GM23338 (cell line): ENCODE measurements around the gene CLDN22.

Experiments
- ETS1 ChIP-seq: IDR thresholded peaks from 2 replicates; pipeline ENCODE4 v1.6.1; 2016; ENCODE audit warnings: antibody characterized with exemption
- EZH2 ChIP-seq: fragments of 200-600 bp; sonication (generic); IDR thresholded peaks from one replicate; pipeline ENCODE4 v1.8.0; 2017; ENCODE audit warnings: antibody characterized with exemption, mild to moderate bottlenecking, low read depth; ENCODE audit not compliant: unreplicated experiment
- EZH2phosphoT487 ChIP-seq: fragments of 200-600 bp; sonication (generic); IDR thresholded peaks from one replicate; pipeline ENCODE4 v1.8.1; 2018; ENCODE audit warnings: antibody characterized with exemption; ENCODE audit not compliant: unreplicated experiment
- JUNB ChIP-seq: IDR thresholded peaks from one replicate; pipeline ENCODE4 v1.6.1; 2016; ENCODE audit warnings: antibody characterized with exemption; ENCODE audit not compliant: unreplicated experiment
- NANOG ChIP-seq: IDR thresholded peaks from 2 replicates; pipeline ENCODE4 v1.6.1; 2016; ENCODE audit warnings: antibody characterized with exemption, borderline replicate concordance
- POLR2AphosphoS5 ChIP-seq: IDR thresholded peaks from 2 replicates; pipeline ENCODE4 v1.6.1; 2016; ENCODE audit warnings: antibody characterized with exemption, low read depth
- TF ChIP-seq, protein P1 (sequence below), 2 experiments: fragments of 200-600 bp in 1 of 2; sonication (generic) in 1 of 2; conservative IDR thresholded peaks; 2 replicates each; pipeline versions ENCODE4 v1.5.1 to v1.6.1; 2016 to 2017; ENCODE audit warnings: antibody characterized with exemption in 2 of 2, low read depth in 2 of 2, mild to moderate bottlenecking in 2 of 2, moderate library complexity in 1 of 2
- TF ChIP-seq, protein P2 (sequence below): IDR thresholded peaks from one replicate; pipeline ENCODE4 v1.6.1; 2018; ENCODE audit warnings: antibody characterized with exemption; ENCODE audit not compliant: unreplicated experiment

DNA sequence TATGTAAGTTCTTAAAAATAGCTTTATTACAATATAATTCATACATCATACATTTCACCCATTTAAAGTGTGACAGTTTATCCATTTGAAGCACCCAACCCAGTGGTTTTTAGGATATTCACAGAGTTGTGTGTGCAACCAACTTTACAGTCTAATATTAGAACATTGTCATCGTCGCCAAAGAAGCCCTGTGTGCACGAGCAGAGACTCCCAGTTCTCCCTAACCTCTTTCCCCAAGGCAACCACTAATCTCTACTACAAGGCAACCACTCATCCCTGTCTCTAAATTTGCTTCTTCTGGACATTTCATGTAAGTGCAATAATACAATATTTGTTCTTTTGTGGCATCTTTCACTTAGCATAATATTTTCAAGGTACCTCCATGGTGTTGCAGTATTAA, 47.7 kb downstream of the CLDN22 start:
- TF ChIP-seq EZH2 (no peak), EZH2phosphoT487 (no peak), POLR2AphosphoS5 (no peak), JUNB (no peak), ETS1 (no peak), NANOG (no peak)
- TF ChIP-seq, protein P1, sequence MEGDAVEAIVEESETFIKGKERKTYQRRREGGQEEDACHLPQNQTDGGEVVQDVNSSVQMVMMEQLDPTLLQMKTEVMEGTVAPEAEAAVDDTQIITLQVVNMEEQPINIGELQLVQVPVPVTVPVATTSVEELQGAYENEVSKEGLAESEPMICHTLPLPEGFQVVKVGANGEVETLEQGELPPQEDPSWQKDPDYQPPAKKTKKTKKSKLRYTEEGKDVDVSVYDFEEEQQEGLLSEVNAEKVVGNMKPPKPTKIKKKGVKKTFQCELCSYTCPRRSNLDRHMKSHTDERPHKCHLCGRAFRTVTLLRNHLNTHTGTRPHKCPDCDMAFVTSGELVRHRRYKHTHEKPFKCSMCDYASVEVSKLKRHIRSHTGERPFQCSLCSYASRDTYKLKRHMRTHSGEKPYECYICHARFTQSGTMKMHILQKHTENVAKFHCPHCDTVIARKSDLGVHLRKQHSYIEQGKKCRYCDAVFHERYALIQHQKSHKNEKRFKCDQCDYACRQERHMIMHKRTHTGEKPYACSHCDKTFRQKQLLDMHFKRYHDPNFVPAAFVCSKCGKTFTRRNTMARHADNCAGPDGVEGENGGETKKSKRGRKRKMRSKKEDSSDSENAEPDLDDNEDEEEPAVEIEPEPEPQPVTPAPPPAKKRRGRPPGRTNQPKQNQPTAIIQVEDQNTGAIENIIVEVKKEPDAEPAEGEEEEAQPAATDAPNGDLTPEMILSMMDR (conservative IDR thresholded peaks at IDR 0.05; ENCODE audit: low read depth in 2 of 2), result no peak
- TF ChIP-seq, protein P2, sequence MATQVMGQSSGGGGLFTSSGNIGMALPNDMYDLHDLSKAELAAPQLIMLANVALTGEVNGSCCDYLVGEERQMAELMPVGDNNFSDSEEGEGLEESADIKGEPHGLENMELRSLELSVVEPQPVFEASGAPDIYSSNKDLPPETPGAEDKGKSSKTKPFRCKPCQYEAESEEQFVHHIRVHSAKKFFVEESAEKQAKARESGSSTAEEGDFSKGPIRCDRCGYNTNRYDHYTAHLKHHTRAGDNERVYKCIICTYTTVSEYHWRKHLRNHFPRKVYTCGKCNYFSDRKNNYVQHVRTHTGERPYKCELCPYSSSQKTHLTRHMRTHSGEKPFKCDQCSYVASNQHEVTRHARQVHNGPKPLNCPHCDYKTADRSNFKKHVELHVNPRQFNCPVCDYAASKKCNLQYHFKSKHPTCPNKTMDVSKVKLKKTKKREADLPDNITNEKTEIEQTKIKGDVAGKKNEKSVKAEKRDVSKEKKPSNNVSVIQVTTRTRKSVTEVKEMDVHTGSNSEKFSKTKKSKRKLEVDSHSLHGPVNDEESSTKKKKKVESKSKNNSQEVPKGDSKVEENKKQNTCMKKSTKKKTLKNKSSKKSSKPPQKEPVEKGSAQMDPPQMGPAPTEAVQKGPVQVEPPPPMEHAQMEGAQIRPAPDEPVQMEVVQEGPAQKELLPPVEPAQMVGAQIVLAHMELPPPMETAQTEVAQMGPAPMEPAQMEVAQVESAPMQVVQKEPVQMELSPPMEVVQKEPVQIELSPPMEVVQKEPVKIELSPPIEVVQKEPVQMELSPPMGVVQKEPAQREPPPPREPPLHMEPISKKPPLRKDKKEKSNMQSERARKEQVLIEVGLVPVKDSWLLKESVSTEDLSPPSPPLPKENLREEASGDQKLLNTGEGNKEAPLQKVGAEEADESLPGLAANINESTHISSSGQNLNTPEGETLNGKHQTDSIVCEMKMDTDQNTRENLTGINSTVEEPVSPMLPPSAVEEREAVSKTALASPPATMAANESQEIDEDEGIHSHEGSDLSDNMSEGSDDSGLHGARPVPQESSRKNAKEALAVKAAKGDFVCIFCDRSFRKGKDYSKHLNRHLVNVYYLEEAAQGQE, result no peak
